ENCODE data around the gene ZBTB48. TPM values are rescaled to one million over a fixed set of nuclear protein-coding genes. Genes with fewer than 3 reads are reported as not detected.

ZBTB48 gene
- total RNA-seq, 4 donors from 2014 or later = 31.6 to 40.4 (median 34.8) TPM

DNA sequence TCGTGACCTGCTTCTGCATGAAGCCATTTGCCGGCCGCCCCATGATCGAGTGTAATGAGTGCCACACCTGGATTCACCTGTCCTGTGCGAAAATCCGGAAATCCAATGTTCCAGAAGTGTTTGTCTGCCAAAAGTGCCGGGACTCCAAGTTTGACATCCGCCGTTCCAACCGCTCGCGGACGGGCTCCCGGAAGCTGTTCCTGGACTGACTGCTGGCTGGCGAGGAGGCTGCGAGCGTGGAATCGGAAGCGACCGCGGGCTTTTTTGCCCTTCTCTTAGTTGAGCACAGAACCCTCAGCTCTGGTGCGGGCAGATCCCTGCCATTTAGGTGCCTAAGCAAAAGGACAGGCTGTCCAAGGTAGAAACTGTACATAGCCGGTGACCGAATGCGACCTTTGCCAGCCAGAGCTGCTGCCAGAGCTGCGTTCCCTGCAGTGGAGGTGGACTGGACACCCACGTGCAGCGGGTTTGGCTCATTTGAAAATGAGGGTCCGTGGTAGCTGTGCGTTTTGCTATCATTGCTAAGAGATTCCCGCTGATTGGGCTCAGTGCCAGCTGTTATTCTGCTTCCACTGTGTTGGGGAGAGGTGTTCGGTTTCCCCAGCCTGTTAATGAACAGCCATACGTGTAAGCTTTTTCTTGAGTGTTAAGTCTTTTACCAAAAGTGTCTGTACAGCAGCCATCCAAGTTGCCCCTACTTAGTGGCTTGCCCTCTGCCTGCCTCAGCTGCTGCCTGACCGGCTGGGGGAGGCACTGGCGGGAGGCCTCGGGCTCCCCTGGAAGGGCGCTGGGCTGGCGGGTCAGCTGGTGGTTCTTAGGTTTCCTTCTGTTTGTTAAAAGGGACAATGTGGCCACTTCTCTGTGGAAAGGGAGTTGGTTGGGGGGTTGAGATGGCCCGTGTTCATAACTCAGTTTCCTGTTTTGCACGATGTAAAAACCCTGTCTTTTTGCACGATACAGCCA is 41.9 kb downstream of the ZBTB48 start:
- 89 to 90% methylated on average over 41 of the region's 41 CpGs for WGBS, 2 donors
- intact Hi-C loops (cut with DNase I; ENCODE audit: low total_unique reads) = no loop called here
- TF ChIP-seq POLR2A (IDR thresholded peaks at IDR 0.05) = no peak
- TF ChIP-seq, protein P1, sequence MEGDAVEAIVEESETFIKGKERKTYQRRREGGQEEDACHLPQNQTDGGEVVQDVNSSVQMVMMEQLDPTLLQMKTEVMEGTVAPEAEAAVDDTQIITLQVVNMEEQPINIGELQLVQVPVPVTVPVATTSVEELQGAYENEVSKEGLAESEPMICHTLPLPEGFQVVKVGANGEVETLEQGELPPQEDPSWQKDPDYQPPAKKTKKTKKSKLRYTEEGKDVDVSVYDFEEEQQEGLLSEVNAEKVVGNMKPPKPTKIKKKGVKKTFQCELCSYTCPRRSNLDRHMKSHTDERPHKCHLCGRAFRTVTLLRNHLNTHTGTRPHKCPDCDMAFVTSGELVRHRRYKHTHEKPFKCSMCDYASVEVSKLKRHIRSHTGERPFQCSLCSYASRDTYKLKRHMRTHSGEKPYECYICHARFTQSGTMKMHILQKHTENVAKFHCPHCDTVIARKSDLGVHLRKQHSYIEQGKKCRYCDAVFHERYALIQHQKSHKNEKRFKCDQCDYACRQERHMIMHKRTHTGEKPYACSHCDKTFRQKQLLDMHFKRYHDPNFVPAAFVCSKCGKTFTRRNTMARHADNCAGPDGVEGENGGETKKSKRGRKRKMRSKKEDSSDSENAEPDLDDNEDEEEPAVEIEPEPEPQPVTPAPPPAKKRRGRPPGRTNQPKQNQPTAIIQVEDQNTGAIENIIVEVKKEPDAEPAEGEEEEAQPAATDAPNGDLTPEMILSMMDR (IDR thresholded peaks at IDR 0.05) = no peak
- no peak overlapping the region for H3K4me3 ChIP-seq (ENCODE audit: low read depth, poor library complexity, severe bottlenecking)
- DNase-seq (ENCODE audit: low spot score in 2 of 2) = no peak

DNA sequence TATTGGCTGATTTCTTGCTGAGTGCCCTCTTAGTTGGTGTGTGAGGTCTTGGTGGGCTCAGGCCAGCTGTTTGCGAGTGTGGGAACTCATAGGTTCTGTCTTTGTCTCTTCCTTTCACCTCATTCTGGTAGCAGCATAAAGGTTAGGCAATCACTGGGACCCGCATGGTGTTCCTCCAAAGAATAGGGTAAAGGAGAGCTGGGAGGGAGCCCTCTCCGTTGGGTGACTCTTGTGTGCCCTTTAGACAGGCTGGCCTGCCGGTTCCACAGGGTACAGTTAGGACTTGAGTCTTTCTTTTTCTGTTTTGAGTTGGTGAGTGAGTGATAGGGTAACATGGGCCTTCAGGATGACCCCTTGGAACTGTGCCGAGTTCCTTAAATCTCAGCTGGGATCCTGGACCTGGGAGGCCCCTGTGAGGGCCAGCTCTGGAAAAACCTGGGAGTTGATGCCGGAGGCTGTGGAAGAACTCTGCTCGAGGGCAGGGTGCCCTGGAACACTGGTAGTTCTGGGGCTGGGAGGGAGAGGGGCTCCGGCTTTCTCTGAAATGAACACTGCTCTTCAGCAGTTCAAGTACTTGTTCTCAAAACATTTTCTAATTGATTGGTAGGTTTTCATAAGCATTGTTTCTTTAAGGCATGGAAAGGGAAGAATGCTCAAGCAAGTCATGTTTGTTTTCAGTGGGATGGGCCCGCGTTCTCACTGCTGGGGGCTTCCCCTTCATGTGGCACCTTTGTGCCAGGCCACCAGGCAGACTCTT is 42.8 kb downstream of the ZBTB48 start:
- TF ChIP-seq, protein P1 (IDR thresholded peaks at IDR 0.05) = no peak
- TF ChIP-seq POLR2A (IDR thresholded peaks at IDR 0.05) = no peak
- intact Hi-C loops (cut with DNase I; ENCODE audit: low total_unique reads) = no loop called here
- no peak overlapping the region for H3K4me3 ChIP-seq (ENCODE audit: low read depth, poor library complexity, severe bottlenecking)
- DNase-seq (ENCODE audit: low spot score in 2 of 2) = no peak
- 66 to 83% methylated on average over 10 of the region's 10 CpGs for WGBS, 2 donors

DNA sequence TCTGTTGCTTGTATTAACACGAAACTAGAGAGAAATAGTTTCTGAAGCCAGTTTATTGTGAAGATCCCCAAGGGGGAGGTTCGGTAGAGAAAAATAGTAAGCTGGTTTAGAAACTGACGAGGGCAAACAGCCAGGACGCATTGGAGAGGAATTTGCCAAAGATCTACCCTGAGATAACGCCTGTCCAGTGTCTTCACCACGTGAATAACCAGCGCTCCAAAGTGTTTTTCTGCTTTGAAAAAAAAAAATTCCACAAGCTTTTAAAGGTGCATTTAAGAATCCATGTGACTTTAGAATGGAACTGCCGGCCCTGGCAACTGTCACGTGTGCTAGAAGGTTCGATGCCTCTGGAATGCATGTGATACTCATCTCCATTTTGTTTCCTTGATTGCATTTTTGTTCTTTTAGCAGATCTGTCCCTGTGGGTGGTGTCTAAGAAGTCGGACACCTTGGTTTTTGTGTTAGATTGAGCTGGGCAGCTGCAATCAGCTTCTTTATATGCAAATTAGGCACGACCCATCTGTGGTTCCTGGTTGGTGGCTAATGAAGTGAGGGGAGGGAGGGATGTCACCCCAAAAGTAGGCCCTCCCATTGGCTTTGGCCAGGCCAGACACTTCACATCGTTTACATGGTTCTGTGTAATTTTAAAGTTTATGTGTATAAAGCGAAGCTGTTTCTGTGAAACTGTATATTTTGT is 43.6 kb downstream of the ZBTB48 start:
- 59 to 62% methylated on average over 14 of the region's 14 CpGs for WGBS, 2 donors
- TF ChIP-seq, protein P1 (IDR thresholded peaks at IDR 0.05) = no peak
- TF ChIP-seq POLR2A (IDR thresholded peaks at IDR 0.05) = no peak
- intact Hi-C loops (cut with DNase I; ENCODE audit: low total_unique reads) = no loop called here
- H3K4me3 ChIP-seq (ENCODE audit: low read depth, poor library complexity, severe bottlenecking) = no peak overlapping the region
- DNase-seq (ENCODE audit: low spot score in 2 of 2) = no peak

DNA sequence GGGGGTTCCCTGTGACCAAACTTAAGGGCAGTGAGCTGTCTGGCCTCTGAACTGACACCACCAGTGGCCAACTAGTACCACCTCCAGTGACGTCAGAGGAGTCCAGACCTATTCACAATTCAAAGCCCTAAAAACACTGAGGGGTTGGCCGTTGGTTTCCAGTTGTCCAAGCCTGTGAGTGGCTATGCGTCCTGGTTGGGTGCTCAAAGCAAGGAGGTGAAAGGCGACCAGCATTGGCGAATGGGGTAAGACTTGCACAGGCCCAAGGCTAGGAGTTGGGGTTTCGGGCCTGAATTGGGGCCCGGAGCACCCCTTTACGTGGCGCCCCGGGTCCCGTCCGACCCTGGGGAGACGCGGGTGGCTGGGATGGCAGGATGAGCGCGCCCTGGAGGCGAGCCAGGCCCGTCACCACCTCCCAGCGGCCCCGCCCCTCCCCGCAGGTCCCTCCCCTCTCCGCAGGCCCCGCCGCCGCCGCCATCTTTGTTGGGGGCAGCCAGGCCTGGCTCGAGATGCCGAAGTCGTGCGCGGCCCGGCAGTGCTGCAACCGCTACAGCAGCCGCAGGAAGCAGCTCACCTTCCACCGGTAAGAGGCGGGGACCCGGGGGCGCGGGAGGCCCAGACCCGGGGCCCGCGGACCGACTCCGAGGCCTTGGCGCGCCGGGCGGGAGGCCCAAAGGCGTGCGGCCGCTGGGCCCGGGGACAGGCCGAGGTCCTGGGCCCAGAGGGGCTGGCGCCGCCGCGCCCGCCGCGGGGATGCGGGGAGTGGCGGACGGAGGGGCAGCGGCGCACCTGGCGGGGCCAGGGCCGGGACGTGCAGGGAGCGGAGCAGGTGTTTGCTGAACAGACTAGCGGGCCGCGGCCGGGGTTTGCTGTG is 45.2 kb downstream of the ZBTB48 start, which contains the start of gene THAP3:
Gene THAP3, plus strand, starts transcription at position 159 of the 874 bp plus-strand sequence. Its CDS starts 351 bp downstream, at position 510.
- peak within 1 kb of the TSS; percentile 77 for H3K4me3 ChIP-seq (ENCODE audit: low read depth, poor library complexity, severe bottlenecking)
- DNase-seq (ENCODE audit: low spot score in 2 of 2) = peak; percentile 75 to 96
- intact Hi-C loops (cut with DNase I; ENCODE audit: low total_unique reads) = no loop called here
- TF ChIP-seq, protein P1 (IDR thresholded peaks at IDR 0.05) = no peak
- no peak for TF ChIP-seq POLR2A (IDR thresholded peaks at IDR 0.05)
- 2 to 6% methylated on average over 14 to 39 of the region's 73 CpGs for WGBS, 2 donors

Data from lower leg skin (tissue), 4 donors.